Uterus (tissue), 2 donors: ENCODE results near the gene GMPPB.

Experiments
- CTCF ChIP-seq, 4 experiments: fragments of 200-600 bp in 2 of 4; fragments of 450-650 bp in 2 of 4; sonication (generic) in 2 of 4; IDR thresholded peaks; one replicate each; pipeline ENCODE4 v1.5.1; 2016 to 2019; ENCODE audit warnings: antibody characterized with exemption in 4 of 4, mild to moderate bottlenecking in 2 of 4, moderate library complexity in 1 of 4
- POLR2A ChIP-seq, 2 donors: fragments of 450-650 bp; IDR thresholded peaks; one replicate each; pipeline ENCODE4 v1.6.1; 2016; ENCODE audit warnings: antibody characterized with exemption in 2 of 2, mild to moderate bottlenecking in 1 of 2, moderate library complexity in 1 of 2

- TF ChIP-seq CTCF (IDR thresholded peaks at IDR 0.05) (no peak), POLR2A (IDR thresholded peaks at IDR 0.05) (no peak)
These were observed 42.2 kb downstream of the GMPPB start for GRCh38 chr3:49681543-49681942.
